ENCODE measurements around the gene OR2W3.

DNA sequence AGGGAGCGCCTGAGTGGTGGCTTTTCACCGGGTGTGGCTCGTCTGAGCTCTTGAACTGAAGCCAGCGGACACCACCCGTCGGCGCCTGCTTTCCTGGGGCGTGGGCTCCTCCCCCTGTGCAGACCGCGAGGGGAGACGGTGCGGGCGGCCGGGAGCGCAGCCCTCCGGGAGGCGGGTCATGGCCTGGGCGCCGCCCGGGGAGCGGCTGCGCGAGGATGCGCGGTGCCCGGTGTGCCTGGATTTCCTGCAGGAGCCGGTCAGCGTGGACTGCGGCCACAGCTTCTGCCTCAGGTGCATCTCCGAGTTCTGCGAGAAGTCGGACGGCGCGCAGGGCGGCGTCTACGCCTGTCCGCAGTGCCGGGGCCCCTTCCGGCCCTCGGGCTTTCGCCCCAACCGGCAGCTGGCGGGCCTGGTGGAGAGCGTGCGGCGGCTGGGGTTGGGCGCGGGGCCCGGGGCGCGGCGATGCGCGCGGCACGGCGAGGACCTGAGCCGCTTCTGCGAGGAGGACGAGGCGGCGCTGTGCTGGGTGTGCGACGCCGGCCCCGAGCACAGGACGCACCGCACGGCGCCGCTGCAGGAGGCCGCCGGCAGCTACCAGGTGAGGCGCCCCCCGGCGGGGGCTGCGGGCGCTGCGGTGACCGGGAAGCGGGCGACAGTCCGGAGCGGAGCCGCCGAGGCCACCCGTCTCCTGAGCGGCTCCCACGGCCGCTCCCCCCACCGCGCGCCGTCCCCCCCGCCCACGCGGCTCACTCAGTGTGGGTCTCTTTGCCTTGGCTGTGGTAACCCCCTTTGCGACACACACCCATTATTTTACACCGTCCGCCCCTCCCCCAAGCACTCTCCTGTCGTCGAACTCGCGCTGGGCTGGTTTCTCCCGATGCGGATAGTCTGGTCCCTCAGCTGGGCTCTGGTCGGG lies 38.1 kb upstream of the OR2W3 start, which contains the start of gene TRIM58:
- TF ChIP-seq TAF1 (IDR thresholded peaks at IDR 0.05; ENCODE audit: borderline replicate concordance, low read depth, low read length): no peak
- no peak for TF ChIP-seq POLR2A (IDR thresholded peaks at IDR 0.05; ENCODE audit: low read depth, low read length)

Measured in GM12892 (cell line).